SU-DHL-6 (cell line): ENCODE data around the gene SLC35E4.

Experiments
- CTCF ChIP-seq: fragments of 200-600 bp; sonication (generic); IDR thresholded peaks from one replicate; pipeline ENCODE4 v1.5.1; 2017; ENCODE audit warnings: antibody characterized with exemption, mild to moderate bottlenecking, low read length, moderate library complexity; ENCODE audit not compliant: insufficient read depth, poor library complexity, severe bottlenecking
- EZH2phosphoT487 ChIP-seq: fragments of 200-600 bp; sonication (generic), shearing (Covaris generic); conservative IDR thresholded peaks from 2 replicates; pipeline ENCODE4 v1.6.1; 2018; ENCODE audit warnings: mild to moderate bottlenecking, antibody characterized with exemption, low read length, moderate library complexity, mixed read lengths

GRCh38 chr22:30681831-30682230, 46.2 kb downstream of the SLC35E4 start:
- TF ChIP-seq CTCF (no peak), EZH2phosphoT487 (no peak)
